SK-N-SH (cell line): ENCODE measurements around the gene BAIAP3. TPM values are rescaled to one million over a fixed set of nuclear protein-coding genes. Genes with fewer than 3 reads are reported as not detected.

Source experiments
- CTCF ChIA-PET: fragments of 300-600, 350-600 bp; formaldehyde crosslinking; extraction: SDS; loops from one replicate; lab custom pipeline; 2021; lab: Yijun Ruan, JAX
- POLR2A ChIA-PET: fragments of 350-600 bp; sonication (Branson Sonifier 250); formaldehyde crosslinking; extraction: SDS; loops from one replicate; lab custom pipeline; 2020; ENCODE audit warnings: antibody characterized with exemption, inconsistent platforms; lab: Yijun Ruan, JAX
- DNase-seq: peaks from one replicate; pipeline ENCODE4 v3.0.0; 2012
- H2AFZ ChIP-seq: fragments of 200-600 bp; sonication (generic); 2 replicates; pipeline ENCODE4 v1.8.1; 2016; ENCODE audit warnings: antibody characterized with exemption, mild to moderate bottlenecking, low read depth
- H3F3A ChIP-seq: fragments of 200-600 bp; sonication (generic); replicated peaks from 2 replicates; pipeline ENCODE3; 2016; ENCODE audit warnings: antibody characterized with exemption, mild to moderate bottlenecking; ENCODE audit not compliant: insufficient read depth
- H3K27ac ChIP-seq, 2 experiments: fragments of 200-500 bp in 1 of 2; fragments of 200-600 bp in 1 of 2; sonication (Bioruptor generic) in 1 of 2; sonication (generic), shearing (Covaris generic) in 1 of 2; 2 replicates each; pipeline versions ENCODE4 v1.5.1 to v1.6.1; 2014 to 2016; ENCODE audit warnings: low read depth in 2 of 2, inconsistent platforms in 1 of 2, low read length in 1 of 2, mild to moderate bottlenecking in 1 of 2, mixed read lengths in 1 of 2
- H3K27me3 ChIP-seq: fragments of 200-600 bp; sonication (generic), shearing (Covaris generic); 2 replicates; pipeline ENCODE4 v1.6.1; 2016; ENCODE audit warnings: mixed run types; ENCODE audit not compliant: insufficient read depth
- H3K36me3 ChIP-seq, 2 experiments: fragments of 200-500 bp in 1 of 2; fragments of 200-600 bp in 1 of 2; sonication (Bioruptor generic) in 1 of 2; sonication (generic) in 1 of 2; replicated peaks in 1 of 2; 2 replicates each; pipeline versions ENCODE3 to v1.5.1; 2014 to 2016; ENCODE audit warnings: low read length in 1 of 2, mild to moderate bottlenecking in 1 of 2; ENCODE audit not compliant: insufficient read depth in 2 of 2, control insufficient read depth in 1 of 2
- H3K4me1 ChIP-seq, 2 experiments: fragments of 200-500 bp in 1 of 2; fragments of 200-600 bp in 1 of 2; sonication (Bioruptor generic) in 1 of 2; sonication (generic), shearing (Covaris generic) in 1 of 2; 2 replicates each; pipeline versions ENCODE4 v1.5.1 to v1.6.1; 2014 to 2016; ENCODE audit warnings: low read depth in 1 of 2, low read length in 1 of 2, mixed run types in 1 of 2; ENCODE audit not compliant: insufficient read depth in 2 of 2, control insufficient read depth in 1 of 2
- H3K4me2 ChIP-seq: fragments of 200-600 bp; sonication (generic), shearing (Covaris generic); 2 replicates; pipeline ENCODE4 v1.6.1; 2017; ENCODE audit warnings: mixed run types
- H3K4me3 ChIP-seq, 2 experiments: fragments of 200-500 bp in 1 of 2; fragments of 200-600 bp in 1 of 2; sonication (Bioruptor generic) in 1 of 2; sonication (generic), shearing (Covaris generic) in 1 of 2; 2 replicates each; pipeline versions ENCODE4 v1.5.1 to v1.8.1; 2014 to 2016; ENCODE audit warnings: low read depth in 2 of 2, inconsistent platforms in 1 of 2, low read length in 1 of 2, mild to moderate bottlenecking in 1 of 2, mixed read lengths in 1 of 2, moderate library complexity in 1 of 2
- H3K79me2 ChIP-seq: fragments of 200-600 bp; sonication (generic); 2 replicates; pipeline ENCODE4 v1.8.1; 2017; ENCODE audit warnings: mild to moderate bottlenecking; ENCODE audit not compliant: insufficient read depth
- H3K9ac ChIP-seq: fragments of 200-600 bp; sonication (generic); 2 replicates; pipeline ENCODE4 v1.6.1; 2017; ENCODE audit warnings: mixed run types
- H3K9me2 ChIP-seq: fragments of 200-600 bp; sonication (generic); 2 replicates; pipeline ENCODE4 v1.6.1; 2017; ENCODE audit warnings: mixed run types
- H3K9me3 ChIP-seq: fragments of 200-600 bp; sonication (generic); 2 replicates; pipeline ENCODE4 v1.6.1; 2017; ENCODE audit warnings: mixed run types, mild to moderate bottlenecking, moderate library complexity
- H4K20me1 ChIP-seq: fragments of 200-600 bp; sonication (generic); 2 replicates; pipeline ENCODE4 v1.6.1; 2017; ENCODE audit warnings: mild to moderate bottlenecking, mixed run types; ENCODE audit not compliant: insufficient read depth
- EP300 ChIP-seq, 2 experiments: IDR thresholded peaks; 2 replicates each; pipeline versions ENCODE4 v1.4.0 to v1.6.1; 2012; ENCODE audit warnings: borderline replicate concordance in 1 of 2, low read depth in 1 of 2, low read length in 1 of 2
- GATA2 ChIP-seq: sonication (generic); formaldehyde crosslinking; IDR thresholded peaks from 2 replicates; pipeline ENCODE4 v1.5.0; 2020; ENCODE audit warnings: mild to moderate bottlenecking, missing genetic modification reagents
- REST ChIP-seq: IDR thresholded peaks from 2 replicates; pipeline ENCODE4 v1.6.1; 2012; ENCODE audit warnings: mild to moderate bottlenecking, low read depth, low read length, moderate library complexity
- SIN3A ChIP-seq: IDR thresholded peaks from 2 replicates; pipeline ENCODE4 v1.6.1; 2012; ENCODE audit warnings: low read depth, mild to moderate bottlenecking, low read length, moderate library complexity, borderline replicate concordance
- TEAD4 ChIP-seq: IDR thresholded peaks from 2 replicates; pipeline ENCODE4 v1.4.0; 2012; ENCODE audit warnings: mild to moderate bottlenecking, borderline replicate concordance; ENCODE audit not compliant: insufficient read depth
- USF1 ChIP-seq: IDR thresholded peaks from 2 replicates; pipeline ENCODE4 v1.4.0; 2012; ENCODE audit warnings: low read depth, borderline replicate concordance
- WGBS: methylation state at CpG from one replicate; pipeline ENCODE4 v1.1.6; 2017; ENCODE audit warnings: low lambda C conversion rate; 5-methylcytosine and 5-hydroxymethylcytosine counted together
- polyA plus RNA-seq, 3 experiments: library from polyadenylated mRNA; depleted of rRNA; stranded (reverse); fragments of >200 nt; gene quantifications; 2 replicates each; pipeline ENCODE4 v1.2.3, GENCODE V29; 2012
- TF ChIP-seq, protein P1 (sequence below): IDR thresholded peaks from 2 replicates; pipeline ENCODE4 v1.4.0; 2012; ENCODE audit warnings: low read depth

Gene BAIAP3
- polyA plus RNA-seq, 1 of the 3 experiments (the other 2 are of a cell fraction): 1.1 TPM

DNA sequence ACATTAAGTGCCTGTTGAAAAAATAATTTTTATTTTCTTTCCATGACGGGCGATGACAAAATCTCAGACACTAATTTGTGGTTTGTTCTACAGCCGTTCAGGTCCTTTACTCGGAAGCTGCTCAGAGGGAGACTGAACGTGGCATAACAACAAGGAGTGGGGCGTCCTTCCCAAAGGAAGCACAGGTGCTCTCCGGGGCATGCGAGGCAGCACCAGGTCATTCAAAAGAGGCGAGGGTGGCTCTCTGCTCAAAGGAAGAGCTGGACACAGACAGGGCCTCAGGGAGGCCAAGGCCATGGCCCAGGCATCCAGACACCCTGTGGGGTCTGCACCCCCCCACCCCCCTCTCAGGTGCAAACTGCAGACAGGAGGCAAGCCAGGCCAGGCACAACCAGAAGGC lies 64.9 kb downstream of the BAIAP3 start:
- Histone ChIP-seq H3K4me3 (no peak overlapping the region), H3K27ac (no peak overlapping the region), H4K20me1 (no peaks in the 10 kb centered on the region), H3K9ac (no peak overlapping the region), H3K9me2 (no peaks in the 10 kb centered on the region), H3K4me2 (no peak overlapping the region), H2AFZ (no peak overlapping the region), H3K27me3 (no peaks in the 10 kb centered on the region), H3K4me1 (no peaks in the 10 kb centered on the region), H3F3A (no peaks in the 10 kb centered on the region), H3K79me2 (no peaks in the 10 kb centered on the region), H3K9me3 (no peaks in the 10 kb centered on the region), H3K36me3 (peaks cover 0 to 10% of the 10 kb centered on the region in 2 experiments)
- 95% methylated on average over 9 of the region's 9 CpGs for WGBS
- DNase-seq: peak; percentile 20
- POLR2A ChIA-PET: no interaction called here
- CTCF ChIA-PET: no interaction called here
- TF ChIP-seq, protein P1, sequence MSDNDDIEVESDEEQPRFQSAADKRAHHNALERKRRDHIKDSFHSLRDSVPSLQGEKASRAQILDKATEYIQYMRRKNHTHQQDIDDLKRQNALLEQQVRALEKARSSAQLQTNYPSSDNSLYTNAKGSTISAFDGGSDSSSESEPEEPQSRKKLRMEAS: no peak
- no peak for TF ChIP-seq SIN3A
- no peak for TF ChIP-seq EP300 (IDR thresholded peaks at IDR 0.05; ENCODE audit: borderline replicate concordance in 1 of 2, low read depth in 1 of 2, low read length in 1 of 2)
- no peak for TF ChIP-seq TEAD4
- TF ChIP-seq REST: no peak
- TF ChIP-seq GATA2 (CRISPR knock-in tag): no peak
- no peak for TF ChIP-seq USF1

Other genes with a start within 250 kb of the BAIAP3 start
- gene C1QTNF8, start 237.4 kb upstream of the BAIAP3 start, polyA plus RNA-seq (2012; rRNA removed): not detected in 2 replicates
- gene CACNA1H, start 180.5 kb upstream of the BAIAP3 start, polyA plus RNA-seq (2012; rRNA removed): not detected in 2 replicates
- not detected in 2 replicates for gene TPSG1, start 108.4 kb upstream of the BAIAP3 start, polyA plus RNA-seq (2012; rRNA removed)
- gene TPSB2, start 103.5 kb upstream of the BAIAP3 start, polyA plus RNA-seq (2012; rRNA removed): not detected in 2 replicates
- gene TPSAB1, start 92.9 kb upstream of the BAIAP3 start, polyA plus RNA-seq (2012; rRNA removed): not detected in 2 replicates
- gene TPSD1, start 77.6 kb upstream of the BAIAP3 start, polyA plus RNA-seq (2012; rRNA removed): not detected in 2 replicates
- 107 and 113 TPM in 2 replicates for gene UBE2I, start 24.0 kb upstream of the BAIAP3 start, polyA plus RNA-seq (2012; rRNA removed)
- gene TSR3, start 18.2 kb downstream of the BAIAP3 start, polyA plus RNA-seq (2012; rRNA removed): 67.6 and 87.3 TPM in 2 replicates
- gene GNPTG, start 18.3 kb downstream of the BAIAP3 start, polyA plus RNA-seq (2012; rRNA removed): 113 and 114 TPM in 2 replicates
- 16.3 and 16.4 TPM in 2 replicates for gene UNKL, start 81.1 kb downstream of the BAIAP3 start, polyA plus RNA-seq (2012; rRNA removed)
- gene UQCC4, start 87.1 kb downstream of the BAIAP3 start, polyA plus RNA-seq (2012; rRNA removed): 47.6 and 51.9 TPM in 2 replicates
- gene PERCC1, start 97.4 kb downstream of the BAIAP3 start, polyA plus RNA-seq (2012; rRNA removed): not detected in 2 replicates
- gene CCDC154, start 110.9 kb downstream of the BAIAP3 start, polyA plus RNA-seq (2012; rRNA removed): 0.35 and 0.41 TPM in 2 replicates
- 22.7 and 44.3 TPM in 2 replicates for gene CLCN7, start 141.4 kb downstream of the BAIAP3 start, polyA plus RNA-seq (2012; rRNA removed)
- gene PTX4, start 155.3 kb downstream of the BAIAP3 start, polyA plus RNA-seq (2012; rRNA removed): not detected in 2 replicates
- 19.1 and 24.2 TPM in 2 replicates for gene TELO2, start 159.7 kb downstream of the BAIAP3 start, polyA plus RNA-seq (2012; rRNA removed)
- gene TMEM204, start 200.0 kb downstream of the BAIAP3 start, polyA plus RNA-seq (2012; rRNA removed): 2.1 and 2.3 TPM in 2 replicates